T-helper 1 cell treated with Interleukin-12 subunit alpha and Interleukin-12 subunit beta and Interleukin-4 antibody, amounts not matched to agents 30 μg/mL and 1 μg/mL, for 36 hours (primary cell): ENCODE results near the gene PGC.

Experiments used
- H3K27ac Mint-ChIP-seq: one replicate; pipeline ENCODE4 v1.8.0; 2021; ENCODE audit warnings: mild to moderate bottlenecking, mixed read lengths
- H3K27me3 Mint-ChIP-seq: one replicate; pipeline ENCODE4 v1.8.0; 2021; ENCODE audit warnings: low read depth, mixed read lengths
- H3K36me3 Mint-ChIP-seq: one replicate; pipeline ENCODE4 v1.8.0; 2021; ENCODE audit warnings: low read depth, mixed read lengths
- H3K4me1 Mint-ChIP-seq: one replicate; pipeline ENCODE4 v1.8.0; 2021; ENCODE audit warnings: low read depth, mixed read lengths
- H3K4me3 Mint-ChIP-seq: one replicate; pipeline ENCODE4 v1.8.0; 2021; ENCODE audit warnings: mild to moderate bottlenecking, moderate library complexity, mixed read lengths
- H3K9me3 Mint-ChIP-seq: one replicate; pipeline ENCODE4 v1.8.0; 2021; ENCODE audit warnings: mixed read lengths

The PGC gene

GRCh38 chr6:41697861-41698781 is 49.1 kb downstream of the PGC start:
- Mint-ChIP-seq H3K9me3 (no peaks in the 10 kb centered on the region), H3K36me3 (no peaks in the 10 kb centered on the region), H3K4me3 (no peak overlapping the region), H3K4me1 (no peaks in the 10 kb centered on the region), H3K27ac (no peak overlapping the region), H3K27me3 (no peaks in the 10 kb centered on the region)

DNA sequence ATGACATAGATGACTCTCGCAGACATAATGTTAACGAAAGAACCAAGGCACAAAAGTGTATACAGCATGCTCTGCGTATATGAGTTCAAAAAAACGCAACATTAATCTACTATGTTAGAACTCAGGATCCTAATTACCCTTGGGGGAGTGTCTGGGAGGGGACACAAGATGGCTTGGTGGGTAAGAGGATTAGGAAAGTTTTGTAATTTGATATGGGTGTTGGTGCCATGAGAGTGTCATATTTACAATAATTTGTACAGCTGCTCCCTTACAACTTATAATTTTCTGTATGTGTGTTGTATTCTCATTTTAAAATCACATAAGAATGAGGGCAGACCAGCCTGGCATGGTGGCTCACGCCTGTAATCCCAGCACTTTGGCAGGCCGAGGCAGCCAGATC is 50.4 kb downstream of the PGC start:
- Mint-ChIP-seq H3K4me3 (no peak overlapping the region), H3K9me3 (no peaks in the 10 kb centered on the region), H3K27me3 (no peaks in the 10 kb centered on the region), H3K27ac (no peak overlapping the region), H3K4me1 (no peaks in the 10 kb centered on the region), H3K36me3 (no peaks in the 10 kb centered on the region)

- H3K36me3 Mint-ChIP-seq, result no peaks in the 10 kb centered on the region
- no peak overlapping the region for H3K4me3 Mint-ChIP-seq
- no peaks in the 10 kb centered on the region for H3K4me1 Mint-ChIP-seq
- H3K27me3 Mint-ChIP-seq, result no peaks in the 10 kb centered on the region
- no peaks in the 10 kb centered on the region for H3K9me3 Mint-ChIP-seq
- H3K27ac Mint-ChIP-seq, result no peak overlapping the region
Observed at GRCh38 chr6:41695825-41696224, 51.4 kb downstream of the PGC start.

GRCh38 chr6:41694815-41695526 is 52.2 kb downstream of the PGC start:
- Mint-ChIP-seq H3K9me3 (no peaks in the 10 kb centered on the region), H3K4me1 (no peaks in the 10 kb centered on the region), H3K27me3 (no peaks in the 10 kb centered on the region), H3K4me3 (no peak overlapping the region), H3K27ac (no peak overlapping the region), H3K36me3 (peaks cover 2% of the 10 kb centered on the region)

- Mint-ChIP-seq H3K4me3 (no peak overlapping the region), H3K4me1 (peaks cover 6% of the 10 kb centered on the region), H3K9me3 (no peaks in the 10 kb centered on the region), H3K36me3 (peaks cover 6% of the 10 kb centered on the region), H3K27ac (no peak overlapping the region), H3K27me3 (no peaks in the 10 kb centered on the region)
Observed at GRCh38 chr6:41693281-41694240, 53.6 kb downstream of the PGC start.

DNA sequence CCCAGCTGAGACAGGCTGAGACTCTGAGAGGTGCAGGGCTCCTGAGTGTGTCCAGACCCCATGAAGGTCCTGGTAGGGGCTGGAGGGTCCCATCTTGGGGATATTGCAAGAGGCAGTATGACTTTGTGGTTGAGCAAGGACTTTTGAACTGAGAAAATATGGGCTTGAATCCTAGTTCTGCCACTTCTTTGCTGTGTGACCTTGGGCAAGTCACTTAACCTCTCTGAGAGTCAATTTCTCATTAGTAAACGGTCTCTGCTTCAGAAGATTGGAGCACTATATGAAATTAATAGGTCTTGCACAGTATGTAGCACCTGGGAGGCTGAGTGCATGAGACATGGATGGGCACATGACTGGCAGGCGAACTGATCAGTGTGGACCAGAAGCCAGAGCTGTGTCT is 54.5 kb downstream of the PGC start:
- Mint-ChIP-seq H3K4me3 (no peak overlapping the region), H3K9me3 (no peaks in the 10 kb centered on the region), H3K4me1 (peaks cover 6% of the 10 kb centered on the region), H3K27me3 (no peaks in the 10 kb centered on the region), H3K27ac (no peak overlapping the region), H3K36me3 (peaks cover 6% of the 10 kb centered on the region)

- H3K27me3 Mint-ChIP-seq, result no peaks in the 10 kb centered on the region
- no peak overlapping the region for H3K4me3 Mint-ChIP-seq
- H3K4me1 Mint-ChIP-seq, result peaks cover 6% of the 10 kb centered on the region
- no peak overlapping the region for H3K27ac Mint-ChIP-seq
- H3K36me3 Mint-ChIP-seq, result peaks cover 6% of the 10 kb centered on the region
- no peaks in the 10 kb centered on the region for H3K9me3 Mint-ChIP-seq
Observed at GRCh38 chr6:41692080-41692675, 55.0 kb downstream of the PGC start.

DNA sequence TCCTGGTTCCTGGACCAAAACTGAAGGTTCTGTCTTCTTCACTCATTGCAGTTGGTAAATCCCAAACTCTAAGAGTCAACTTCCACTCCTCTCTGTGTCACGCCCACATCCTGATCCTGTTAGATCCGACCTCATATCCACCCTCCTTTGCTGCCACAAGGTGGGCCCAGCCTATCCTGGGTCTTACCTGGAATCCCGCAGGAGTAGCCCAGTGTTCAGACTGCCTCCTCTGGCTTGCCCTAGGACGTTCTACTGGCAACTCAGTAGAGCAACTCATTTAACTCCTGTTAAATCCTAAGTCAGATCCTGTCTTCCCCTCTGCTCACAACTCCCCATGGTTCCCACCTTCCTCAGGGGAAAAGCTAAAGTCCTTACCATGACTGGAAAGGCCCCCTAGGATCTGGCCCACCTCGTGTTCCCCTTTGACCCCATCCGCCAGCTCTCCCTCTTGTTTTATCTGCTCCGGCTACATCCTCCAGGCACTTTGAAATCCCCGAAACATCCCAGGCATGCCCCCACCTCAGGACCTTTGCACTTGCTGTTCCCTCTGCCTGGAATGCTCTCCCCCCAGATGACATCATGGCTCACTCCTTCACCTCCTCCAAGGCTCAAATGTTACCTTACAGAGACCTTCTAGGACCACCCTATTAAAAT is 55.6 kb downstream of the PGC start:
- Mint-ChIP-seq H3K27ac (no peak overlapping the region), H3K9me3 (no peaks in the 10 kb centered on the region), H3K4me1 (peaks cover 6% of the 10 kb centered on the region), H3K27me3 (no peaks in the 10 kb centered on the region), H3K36me3 (peaks cover 6% of the 10 kb centered on the region), H3K4me3 (no peak overlapping the region)

- H3K36me3 Mint-ChIP-seq, result peaks cover 6% of the 10 kb centered on the region
- no peaks in the 10 kb centered on the region for H3K27me3 Mint-ChIP-seq
- H3K4me3 Mint-ChIP-seq, result no peak overlapping the region
- no peak overlapping the region for H3K27ac Mint-ChIP-seq
- H3K4me1 Mint-ChIP-seq, result peaks cover 6% of the 10 kb centered on the region
- no peaks in the 10 kb centered on the region for H3K9me3 Mint-ChIP-seq
Observed at GRCh38 chr6:41690541-41691330, 56.5 kb downstream of the PGC start.

DNA sequence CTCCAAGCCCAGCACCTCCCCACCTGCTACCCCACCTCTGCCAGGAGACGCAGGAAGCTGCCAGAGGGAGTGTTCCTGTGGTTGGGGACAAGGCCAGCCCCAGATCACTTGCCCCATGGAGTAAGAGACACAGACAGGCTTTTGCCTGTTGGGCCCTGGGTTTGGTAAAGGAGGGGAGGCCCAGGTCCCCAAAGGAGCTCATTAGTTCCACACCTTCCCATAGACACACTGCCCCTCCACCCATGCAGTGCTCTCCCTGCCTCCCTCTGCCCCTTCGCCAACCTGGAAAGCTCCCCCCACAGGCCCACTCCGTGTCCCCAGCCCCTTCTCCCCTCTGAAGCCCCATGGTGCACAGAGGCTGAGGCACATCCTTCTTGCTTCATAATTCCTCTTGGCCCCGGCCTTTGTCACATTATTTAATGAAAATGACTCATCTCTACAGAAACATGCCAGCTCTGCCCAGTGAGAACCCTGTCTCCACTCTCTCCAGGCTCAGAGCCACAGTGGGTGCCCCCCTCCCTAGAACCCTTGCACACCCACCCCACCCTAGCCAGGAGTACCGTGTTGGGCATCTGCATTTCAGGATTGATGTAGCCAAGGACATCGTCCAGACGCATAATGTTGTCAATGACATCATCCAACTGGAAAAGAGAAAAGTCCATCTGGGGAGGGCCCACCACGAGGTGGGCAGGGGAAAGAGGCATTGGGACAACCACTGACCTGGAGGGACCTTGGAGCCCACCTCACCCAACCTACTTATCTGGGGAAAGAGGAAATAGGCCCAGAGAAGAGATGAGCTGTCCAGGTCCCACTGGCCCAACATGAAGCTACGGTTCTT is 57.8 kb downstream of the PGC start:
- H3K27ac Mint-ChIP-seq, result no peak overlapping the region
- H3K27me3 Mint-ChIP-seq, result no peaks in the 10 kb centered on the region
- no peak overlapping the region for H3K4me3 Mint-ChIP-seq
- no peaks in the 10 kb centered on the region for H3K9me3 Mint-ChIP-seq
- peaks cover 6% of the 10 kb centered on the region for H3K4me1 Mint-ChIP-seq
- peaks cover 6% of the 10 kb centered on the region for H3K36me3 Mint-ChIP-seq

- Mint-ChIP-seq H3K4me3 (no peak overlapping the region), H3K4me1 (peaks cover 9% of the 10 kb centered on the region), H3K27ac (no peak overlapping the region), H3K27me3 (no peaks in the 10 kb centered on the region), H3K36me3 (peaks cover 6% of the 10 kb centered on the region), H3K9me3 (no peaks in the 10 kb centered on the region)
Observed at GRCh38 chr6:41688256-41688965, 58.8 kb downstream of the PGC start.
